Activated T-cell treated with anti-CD3 and anti-CD28 coated beads for 4 hours (primary cell): ENCODE results near the gene CASP10.

Experiments used
- DNase-seq: peaks from one replicate; pipeline ENCODE4 v3.0.0-alpha.2; 2020

CASP10 gene

DNA sequence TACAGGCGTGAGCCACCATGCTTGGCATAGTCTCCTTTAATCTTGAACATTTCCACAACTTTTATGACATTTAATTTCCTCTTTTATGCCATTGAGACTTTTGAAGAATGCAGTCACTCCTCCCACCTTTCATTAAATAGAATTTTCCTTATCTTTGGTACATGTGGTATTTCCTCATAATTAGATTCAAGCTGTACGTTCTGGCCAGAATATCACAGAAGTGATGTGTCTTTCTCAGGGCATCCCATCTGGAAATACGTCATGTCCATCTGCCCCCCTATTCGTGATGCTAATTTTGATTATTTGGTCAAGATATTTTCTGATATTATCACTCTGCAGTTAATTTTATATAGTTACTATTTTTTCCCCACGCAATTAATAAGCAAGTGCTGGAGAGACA is 16.9 kb downstream of the CASP10 start:
- no peak for DNase-seq

DNA sequence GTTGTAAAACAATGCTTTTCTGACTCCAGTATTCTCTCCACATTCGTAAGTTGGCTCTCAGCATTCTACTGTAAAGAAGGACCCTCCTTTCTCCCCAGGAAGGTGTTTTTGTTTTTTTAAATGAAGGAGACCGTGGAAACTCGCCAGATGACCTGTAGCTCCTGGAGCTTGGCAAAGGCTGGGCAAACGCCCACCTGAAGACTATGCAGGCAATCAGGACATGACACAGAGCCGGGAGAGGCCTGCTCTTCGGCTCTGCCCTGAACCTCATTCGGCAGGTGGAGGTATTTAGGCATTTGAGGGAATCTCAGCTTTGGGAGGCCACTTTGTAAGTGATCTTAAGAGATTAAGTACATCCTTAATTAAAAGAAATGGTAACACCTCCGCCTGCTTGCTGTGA is 17.4 kb downstream of the CASP10 start:
- DNase-seq: no peak

DNA sequence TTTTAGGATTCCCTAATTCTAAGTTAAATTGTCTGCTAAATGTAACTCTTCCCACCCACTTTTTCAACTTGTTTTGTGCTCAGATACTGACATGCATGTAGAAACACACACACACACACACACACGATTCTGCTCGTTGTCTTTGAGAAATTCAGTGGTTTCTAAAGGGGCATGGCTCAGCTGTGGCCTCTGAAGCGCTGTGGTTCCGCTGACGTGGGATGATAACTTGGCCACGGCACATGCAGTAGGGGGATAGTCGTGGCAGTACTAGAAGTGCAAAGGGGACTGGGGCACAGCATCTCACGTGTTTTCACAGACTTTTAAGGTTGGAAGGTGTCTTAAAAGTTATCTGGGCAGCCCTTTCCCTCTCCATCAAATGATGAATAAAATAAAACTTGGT is 18.4 kb downstream of the CASP10 start:
- DNase-seq: no peak

DNA sequence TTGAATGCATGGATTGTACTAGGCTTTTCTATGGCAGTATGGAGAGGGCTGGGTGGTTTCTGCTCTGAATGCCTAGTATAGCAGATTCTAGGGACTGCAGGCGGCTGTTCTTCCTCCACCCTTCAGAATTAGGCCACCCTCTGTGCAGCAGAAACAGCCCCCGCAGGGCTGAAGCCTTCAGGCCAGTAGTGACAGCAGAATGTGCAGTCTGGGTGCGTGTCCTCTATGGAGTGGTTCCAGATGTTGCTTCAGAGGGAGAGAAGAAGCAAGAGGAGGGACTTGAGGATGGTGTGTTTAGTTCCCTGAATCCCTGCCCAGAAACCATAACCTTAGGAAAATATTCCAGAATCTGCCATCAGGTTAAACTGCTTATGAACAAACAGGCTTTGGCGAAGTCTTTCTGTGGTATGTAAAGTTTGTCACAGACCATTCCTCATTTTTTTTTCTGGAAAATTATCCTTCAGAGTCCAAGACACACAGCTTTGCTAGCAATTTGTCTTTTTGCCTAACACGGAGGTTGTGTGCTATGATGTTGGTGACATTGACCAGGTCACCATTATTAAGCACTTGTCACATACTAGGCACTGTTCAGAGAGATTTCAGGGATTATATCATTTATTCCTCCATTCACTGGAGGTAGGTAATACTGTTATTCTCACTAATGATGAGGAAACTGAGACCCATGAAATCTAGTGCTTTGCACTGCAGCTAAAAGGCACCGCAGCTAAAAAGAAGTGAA is 21.1 kb downstream of the CASP10 start:
- DNase-seq: no peak

DNA sequence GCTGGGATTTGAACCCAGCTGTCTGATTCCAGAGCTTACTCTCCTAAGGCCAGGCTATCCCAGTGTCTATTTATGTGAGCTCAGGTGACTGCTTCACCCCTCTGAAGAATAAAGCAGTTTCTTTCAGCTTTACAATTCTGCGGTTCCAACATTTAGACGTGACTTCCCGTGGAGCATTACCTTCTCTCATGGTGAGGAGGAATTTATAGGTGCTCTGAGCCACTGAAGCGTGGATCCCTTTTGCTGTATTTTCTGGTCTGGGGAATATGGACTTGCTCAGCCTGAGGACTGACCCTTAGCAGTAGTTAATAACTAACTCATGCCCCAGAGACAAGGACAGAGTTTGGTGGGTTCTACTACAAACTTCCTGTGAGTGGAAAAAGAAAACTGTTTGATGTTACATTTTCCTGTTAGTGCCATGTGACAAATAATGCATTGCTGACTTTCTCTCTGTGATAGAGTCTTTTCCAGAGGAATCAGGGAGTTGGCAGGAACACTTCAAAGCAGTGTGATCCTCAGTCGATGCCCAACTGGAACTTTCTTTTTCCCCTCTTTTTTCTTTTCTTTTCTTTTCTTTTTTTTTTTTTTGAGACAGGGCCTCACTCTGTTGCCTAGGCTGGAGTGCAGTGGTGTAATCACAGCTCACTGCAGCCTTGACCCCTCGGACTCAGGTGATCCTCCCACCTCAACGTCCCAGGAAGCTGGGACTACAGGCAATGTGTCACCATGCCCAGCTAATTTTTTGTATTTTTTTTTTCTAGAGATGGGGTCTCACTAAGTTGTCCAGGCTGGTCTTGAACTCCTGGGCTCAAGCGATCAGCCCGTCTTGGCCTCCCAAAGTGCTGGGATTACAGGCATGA is 21.9 kb downstream of the CASP10 start:
- DNase-seq: no peak

DNA sequence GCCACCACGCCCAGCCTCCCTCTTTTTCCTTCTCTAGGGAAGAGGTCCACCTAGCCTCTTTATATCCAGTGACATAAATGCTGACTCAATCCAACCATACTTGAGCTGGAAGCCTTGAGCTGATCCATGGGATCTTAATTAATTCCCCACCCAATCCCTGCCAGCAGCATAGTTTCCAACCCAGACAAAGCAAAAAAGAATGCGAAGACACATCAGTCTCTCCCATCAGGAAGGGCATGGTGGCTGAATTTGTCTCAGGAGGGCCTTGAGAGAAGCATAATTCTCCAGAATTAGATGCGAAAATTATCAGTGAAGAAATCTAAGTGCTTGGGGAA is 22.5 kb downstream of the CASP10 start:
- no peak for DNase-seq

DNA sequence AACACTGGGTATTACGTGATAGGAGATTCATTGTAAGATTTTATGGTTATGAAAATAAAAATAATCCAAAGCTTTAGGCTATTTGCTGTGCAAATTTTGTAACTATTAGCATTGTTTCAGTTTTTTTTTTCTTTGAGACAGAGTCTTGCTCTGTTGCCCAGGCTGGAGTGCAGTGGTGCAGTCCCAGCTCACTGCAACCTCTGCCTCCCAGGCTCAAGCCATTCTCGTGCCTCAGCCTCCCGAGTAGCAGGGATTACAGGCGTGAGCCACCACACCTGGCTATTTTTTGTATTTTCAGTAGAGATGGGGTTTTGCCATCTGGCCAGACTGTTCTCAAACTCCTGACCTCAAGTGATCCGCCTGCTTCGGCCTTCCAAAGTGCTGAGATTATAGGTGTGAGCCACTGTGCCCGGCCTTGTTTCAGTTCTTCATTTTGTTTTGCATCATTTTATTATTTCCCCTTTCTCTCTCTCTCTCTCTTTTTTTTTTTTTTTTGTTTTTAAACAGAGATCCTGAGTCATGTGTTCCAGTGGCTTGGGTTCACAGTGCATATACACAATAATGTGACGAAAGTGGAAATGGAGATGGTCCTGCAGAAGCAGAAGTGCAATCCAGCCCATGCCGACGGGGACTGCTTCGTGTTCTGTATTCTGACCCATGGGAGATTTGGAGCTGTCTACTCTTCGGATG is 25.8 kb downstream of the CASP10 start:
- no peak for DNase-seq

DNA sequence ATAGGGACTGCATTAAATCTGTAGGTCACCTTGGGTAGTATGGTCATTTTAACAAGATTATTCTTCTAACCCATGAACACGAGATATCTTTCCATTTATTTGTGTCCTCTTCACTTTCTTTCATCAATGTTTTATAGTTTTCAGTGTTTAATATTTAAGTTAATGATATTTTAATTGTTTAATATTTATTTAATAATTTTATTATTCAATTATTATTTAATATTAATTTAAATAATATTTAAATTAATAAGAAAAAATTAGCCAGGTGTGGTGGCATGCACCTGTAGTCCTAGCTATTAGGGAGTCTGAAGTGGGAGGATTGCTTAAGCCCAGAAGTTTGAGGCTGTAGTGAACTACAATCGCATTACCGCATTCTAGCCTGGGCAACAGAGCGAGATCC is 33.0 kb downstream of the CASP10 start:
- no peak for DNase-seq

DNA sequence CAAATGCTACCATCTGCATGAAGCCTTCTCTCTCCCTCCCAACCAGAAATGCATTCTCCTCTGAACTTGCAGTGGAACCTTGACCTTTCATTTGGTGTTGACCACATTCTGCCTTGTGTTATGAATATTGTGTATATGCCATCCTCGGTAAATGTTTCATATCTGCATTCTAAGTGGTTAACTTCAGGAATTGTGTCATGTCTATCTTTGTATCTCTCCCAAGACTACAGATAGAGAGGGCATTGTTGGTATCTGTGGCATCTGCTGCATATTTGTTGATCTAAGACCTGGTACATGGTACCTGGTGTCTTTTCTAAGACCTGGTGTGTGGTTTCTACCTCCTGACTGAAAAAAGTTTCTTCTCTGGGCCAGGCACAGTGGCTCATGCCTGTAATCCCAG is 34.0 kb downstream of the CASP10 start:
- DNase-seq: no peak

DNA sequence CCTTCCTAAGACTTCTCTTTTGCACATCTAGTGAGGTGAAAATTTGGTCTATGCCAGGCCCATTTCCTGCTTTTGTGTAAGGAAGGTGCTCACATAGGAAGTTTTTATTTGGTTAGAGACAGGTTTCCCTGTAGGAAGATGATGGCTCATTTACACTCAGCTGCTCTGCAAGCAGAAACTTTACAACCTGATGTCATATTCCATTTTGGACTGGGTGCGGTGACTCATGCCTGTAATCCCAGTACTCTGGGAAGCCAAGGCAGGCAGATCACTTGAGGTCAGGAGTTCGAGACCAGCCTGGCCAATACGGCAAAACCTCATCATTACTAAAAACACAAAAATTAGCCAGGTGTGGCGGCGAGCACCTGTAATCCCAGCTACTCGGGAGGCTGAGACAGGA is 35.8 kb downstream of the CASP10 start:
- no peak for DNase-seq

DNA sequence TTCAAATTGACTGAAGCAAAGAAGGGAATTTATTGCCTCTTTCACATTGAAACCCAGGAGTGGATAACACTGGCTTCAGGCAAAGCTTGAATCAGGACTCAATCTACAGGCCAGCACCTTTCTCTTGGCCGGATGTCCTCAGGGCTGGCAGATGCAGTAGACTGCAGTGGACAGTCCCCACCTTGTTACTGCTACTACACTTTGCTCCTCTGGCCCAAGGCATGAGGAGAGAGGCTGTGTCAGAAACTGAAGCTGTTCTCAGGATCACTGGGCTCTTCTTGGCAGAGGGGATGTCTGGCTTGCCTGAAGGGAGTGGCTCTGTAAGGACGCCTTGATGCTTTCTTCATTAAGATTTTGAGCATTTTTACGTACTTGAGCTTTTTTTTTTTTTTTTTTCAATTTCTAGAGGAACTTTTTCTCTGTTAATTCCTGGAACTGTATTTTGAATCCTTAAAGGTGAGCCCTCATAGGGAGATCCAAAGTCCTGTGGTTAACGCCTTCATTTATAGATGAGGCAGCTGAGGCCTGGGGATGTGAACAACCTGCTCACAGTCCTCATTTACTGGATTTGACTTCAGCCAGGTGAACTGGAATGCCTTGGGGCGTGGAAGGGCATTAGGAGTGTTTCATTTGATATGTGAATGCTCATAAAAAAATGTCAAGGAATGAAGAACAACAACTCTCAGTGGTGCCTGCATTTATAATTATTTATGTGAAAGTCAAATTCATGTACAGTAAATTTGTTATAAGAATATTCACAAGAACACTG is 36.6 kb downstream of the CASP10 start:
- no peak for DNase-seq

DNA sequence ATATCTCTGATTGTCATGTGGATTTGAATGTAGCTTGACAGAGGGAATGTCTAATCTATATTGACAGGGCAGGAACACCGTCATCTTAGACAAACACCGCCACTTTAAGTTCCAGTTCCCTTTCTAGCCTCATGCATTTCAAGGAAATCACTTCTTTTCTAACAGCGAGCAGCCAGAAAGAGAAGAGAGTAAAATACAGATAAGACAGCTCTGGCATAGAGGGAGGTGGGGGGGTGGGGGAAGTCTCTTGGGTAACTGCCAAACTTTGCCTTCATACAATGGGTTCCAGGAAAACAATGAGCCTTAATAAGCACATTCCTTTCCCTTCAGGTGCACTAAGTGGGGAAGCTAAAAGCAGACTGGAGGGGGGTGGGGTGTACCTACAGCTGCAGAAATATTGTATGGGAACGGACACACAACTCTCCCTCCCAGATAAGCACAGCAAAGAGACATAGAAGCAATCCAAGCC is 37.2 kb downstream of the CASP10 start:
- DNase-seq: no peak

DNA sequence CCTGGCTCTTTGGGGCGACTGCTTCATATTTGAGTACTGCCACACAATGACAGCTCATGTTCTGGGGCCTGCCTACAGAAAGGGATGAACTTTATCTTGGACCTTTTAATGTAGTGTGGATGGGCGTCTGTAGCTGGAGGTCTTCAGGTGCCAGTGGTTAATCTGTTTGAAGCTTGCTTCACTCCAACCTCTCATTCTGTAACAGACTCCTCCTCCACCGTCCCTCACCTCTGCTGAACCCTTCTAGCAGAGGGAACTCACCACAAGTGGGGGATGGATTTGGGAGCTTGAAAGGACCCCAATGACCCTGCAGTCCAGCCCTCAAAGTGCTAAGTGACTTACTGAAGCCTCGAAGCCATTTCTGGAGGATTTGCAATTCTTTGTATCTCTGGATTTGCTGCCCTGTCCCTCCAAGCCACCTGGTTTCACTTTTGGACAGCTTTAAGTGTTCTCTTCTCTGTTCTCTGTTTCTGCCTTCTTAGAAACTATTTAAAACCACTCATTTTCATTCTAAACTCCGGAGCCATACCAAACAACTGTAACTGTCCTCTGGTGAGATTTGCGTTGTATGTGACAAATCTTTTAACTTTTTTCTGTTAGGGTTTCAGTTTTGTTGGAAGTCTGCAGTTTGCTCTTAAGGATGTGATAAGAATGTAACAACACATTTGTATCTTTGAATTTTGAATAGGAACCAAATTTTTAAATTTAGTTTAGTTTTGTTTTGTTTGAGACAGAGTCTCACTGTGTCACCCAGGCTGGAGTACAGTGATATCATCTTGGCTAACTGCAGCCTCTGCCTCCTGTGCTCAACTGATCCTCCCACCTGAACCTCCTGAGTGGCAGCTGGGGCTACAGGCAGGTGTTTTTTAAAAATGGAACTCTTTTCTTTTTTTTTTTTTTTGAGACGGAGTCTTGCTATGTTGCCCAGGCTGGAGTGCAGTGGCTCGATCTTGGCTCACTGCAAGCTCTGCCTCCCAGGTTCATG is 40.4 kb downstream of the CASP10 start:
- no peak for DNase-seq

DNA sequence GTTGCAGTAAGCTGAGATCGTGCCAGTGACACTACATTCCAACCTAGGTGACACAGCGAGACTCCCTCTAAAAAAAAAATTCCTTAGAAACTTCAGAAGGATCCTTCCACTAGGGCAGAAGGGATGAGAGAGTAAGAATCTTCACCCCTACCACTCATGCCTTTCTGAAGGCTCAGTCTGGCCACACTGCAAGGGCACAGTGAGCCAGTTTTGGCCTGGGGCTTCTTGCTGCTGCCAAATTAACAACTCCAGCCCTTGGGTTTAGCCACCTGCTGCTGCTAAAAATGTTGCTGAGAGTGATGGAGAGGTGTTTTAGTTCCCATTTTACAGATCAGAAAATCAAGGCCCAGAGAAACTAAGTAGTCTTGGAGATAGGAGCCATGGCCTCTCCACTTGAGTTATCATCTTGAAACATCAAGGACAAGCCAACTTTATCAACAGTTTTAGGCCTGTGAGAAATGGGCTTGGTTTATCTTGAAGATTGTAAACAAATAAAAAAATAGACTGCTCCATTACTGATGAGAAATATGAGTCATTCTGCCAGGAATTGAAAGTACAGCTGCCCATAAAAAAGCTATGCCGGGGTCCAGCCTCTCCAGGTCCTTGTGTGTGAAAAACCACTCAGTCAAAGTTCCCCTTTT is 45.5 kb downstream of the CASP10 start:
- no peak for DNase-seq

DNA sequence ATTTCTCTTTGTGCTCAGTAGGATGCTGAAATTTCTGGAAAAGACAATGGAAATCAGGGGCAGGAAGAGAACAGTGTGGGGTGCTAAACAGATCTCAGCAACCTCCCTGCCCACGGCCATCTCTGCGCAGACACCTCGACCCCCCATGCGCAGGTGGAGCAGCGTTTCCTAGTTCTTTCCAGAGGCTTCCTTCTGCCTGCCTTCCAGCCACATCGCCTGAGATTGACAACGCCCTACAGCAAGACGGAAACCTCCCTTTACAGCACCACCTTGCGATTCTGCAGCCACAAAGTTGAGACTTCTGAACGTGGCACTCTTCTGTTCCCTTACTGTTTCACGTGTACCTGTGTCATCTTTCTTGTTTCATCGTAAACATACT is 46.0 kb downstream of the CASP10 start:
- DNase-seq: no peak

DNA sequence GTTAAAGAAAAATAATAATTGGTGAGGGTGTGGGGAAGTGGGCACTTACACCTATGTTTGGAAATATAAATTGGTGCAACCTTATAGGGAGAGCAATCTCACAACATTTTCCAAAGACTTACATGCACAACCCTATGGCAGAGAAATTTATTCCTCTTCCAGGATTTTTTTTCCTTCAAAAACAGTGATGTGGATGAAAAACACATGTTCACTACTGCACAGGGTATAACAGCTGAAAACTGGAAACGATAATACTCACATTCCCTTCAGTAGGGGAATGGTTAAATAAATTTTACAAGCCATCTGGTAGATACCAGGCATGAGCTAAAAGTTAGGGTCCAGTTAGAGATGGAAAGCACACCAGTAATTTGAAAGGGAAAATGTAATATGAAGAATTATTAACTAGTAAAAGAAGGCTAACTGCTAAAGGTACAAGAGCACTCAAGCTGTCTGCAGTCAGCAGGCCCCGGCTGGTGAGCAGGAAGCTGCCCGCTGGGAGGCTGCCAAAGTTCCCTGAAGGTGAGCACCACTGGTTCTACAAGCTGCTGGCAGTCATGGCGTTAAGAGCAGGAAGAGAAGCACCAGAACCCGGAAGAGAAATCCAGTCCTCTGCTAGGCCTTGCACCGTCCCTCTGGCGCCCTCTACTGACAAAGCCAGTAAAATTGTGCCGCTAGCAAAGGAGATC is 49.0 kb downstream of the CASP10 start:
- DNase-seq: peak; percentile 88

DNA sequence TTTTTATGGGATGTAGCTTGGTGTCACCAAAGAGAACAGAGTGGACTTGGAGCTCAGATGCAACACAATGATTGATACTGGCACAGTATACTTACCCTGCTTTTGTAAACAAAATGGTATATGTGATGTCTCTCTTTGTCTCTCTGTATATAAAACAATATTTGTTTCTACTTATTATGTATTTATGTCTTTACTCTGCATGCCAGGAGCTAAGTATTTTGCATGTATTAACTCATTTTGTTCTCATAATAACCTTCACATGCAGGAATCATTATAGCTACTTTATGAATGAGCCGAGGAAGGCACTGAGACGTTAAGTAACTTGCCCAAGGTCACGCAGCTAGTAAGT is 49.5 kb downstream of the CASP10 start:
- no peak for DNase-seq

DNA sequence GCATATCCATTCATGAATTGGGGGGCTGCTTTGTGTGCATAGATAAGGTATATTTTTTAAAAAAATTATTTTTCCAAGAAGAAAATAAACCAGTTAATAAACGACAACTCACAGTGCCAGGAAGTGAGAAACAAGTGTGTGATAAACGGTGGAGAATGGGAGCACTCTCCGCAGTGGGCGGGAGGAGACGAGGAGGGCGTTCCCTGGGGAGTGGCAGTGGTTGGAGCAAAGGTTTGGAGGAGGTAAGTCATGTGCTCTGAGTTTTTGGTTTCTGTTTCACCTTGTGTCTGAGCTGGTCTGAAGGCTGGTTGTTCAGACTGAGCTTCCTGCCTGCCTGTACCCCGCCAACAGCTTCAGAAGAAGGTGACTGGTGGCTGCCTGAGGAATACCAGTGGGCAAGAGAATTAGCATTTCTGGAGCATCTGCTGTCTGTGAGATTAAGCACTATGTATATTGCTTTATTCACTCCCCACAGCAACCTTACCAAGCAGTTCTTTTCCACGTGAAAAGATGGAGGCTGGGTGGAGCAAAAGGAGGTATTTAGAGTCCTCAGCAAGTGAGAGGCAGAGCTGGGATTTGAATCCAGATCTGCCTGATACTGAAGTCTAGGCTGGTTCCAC is 50.4 kb downstream of the CASP10 start:
- DNase-seq: peak; percentile 79

DNA sequence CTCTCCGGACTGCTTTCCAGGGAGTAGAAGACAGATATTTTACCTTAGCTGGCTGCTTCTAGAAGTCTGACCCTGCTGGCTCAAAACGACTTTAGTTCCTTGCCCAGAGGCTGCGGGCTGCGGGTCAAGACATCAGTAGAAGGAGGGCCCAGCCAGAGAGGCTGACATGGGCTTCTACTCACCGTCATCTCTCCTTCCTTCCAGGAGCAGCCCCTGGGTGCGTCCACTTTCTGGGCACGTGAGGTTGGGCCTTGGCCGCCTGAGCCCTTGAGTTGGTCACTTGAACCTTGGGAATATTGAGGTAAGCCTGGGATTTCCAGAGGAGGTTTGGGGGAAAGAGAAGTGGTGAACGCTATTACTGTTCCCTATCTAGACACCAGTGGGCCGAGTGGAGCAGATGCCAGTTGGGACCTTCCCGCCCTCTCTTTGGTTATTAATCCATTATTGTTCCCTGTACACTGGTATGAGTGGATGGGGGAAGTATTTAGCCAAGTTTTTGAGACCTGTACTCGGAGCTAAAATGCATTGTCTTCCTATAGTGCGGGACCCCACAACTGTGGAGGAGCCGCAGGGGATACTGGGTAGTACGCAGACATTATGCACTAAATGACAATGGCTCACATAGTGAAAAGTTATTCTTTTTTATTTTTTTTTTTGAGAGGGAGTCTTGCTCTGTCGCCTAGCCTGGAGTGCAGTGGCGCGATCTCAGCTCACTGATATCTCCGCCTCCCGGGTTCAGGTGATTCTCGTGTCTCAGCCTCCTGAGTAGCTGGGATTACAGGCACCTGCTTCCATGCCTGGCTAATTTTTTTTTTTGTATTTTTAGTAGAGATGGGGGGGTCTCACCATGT is 51.1 kb downstream of the CASP10 start:
- DNase-seq: no peak
